ENCODE data around the gene TSPAN17.
"Not testable (repeated sequence)": the region's sequence is repeated elsewhere in the genome, so short reads cannot be mapped to it uniquely, and the experiment has no call there.

The TSPAN17 gene, protein sequence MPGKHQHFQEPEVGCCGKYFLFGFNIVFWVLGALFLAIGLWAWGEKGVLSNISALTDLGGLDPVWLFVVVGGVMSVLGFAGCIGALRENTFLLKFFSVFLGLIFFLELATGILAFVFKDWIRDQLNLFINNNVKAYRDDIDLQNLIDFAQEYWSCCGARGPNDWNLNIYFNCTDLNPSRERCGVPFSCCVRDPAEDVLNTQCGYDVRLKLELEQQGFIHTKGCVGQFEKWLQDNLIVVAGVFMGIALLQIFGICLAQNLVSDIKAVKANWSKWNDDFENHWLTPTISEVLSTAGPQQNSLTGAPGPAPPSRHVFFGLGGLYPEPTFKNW
- 16.5 to 22.8 reads per million in 2 donors for total RNA-seq

DNA sequence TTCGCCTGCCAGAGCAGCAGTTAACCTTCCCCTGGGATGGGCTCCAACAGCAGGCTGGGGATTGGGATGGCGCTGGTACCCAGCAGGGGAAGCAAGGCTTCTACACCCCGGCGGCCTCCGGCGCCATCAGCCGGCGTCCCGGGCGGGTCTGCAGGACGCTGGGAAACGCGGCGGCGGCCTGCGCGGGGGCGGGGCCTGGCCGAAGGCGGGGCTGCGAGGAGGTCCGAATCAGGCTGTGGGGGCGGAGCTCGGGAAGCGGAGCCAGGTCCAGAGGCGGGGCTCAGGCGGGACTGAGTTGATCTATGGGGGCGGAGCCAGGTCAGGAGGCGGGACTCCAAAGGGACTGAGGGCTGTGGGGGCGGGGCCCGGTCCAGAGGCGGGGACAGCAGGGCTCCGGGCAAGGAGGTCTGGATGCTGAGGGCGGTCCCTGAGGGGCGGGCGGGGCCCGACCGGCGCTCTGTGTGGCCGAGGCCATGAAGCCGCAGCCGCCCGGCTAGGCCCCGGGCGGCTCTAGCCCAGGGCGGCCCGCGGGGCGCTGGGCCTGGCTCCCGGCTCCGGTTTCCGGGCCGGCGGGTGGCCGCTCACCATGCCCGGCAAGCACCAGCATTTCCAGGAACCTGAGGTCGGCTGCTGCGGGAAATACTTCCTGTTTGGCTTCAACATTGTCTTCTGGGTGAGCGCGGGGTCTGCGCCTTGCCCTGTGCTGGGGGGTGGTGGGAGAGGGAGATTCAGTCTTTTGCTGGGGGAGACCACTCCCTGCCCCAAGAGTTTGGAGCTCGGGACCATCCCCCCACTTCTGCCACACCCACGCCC lies at the start of gene TSPAN17:
Gene TSPAN17 (plus strand): TSS at position 455 of the 813 bp plus-strand sequence. CDS start 132 bp downstream, at position 587.
- peak; percentile 96 to 99 (median 98) for DNase-seq

DNA sequence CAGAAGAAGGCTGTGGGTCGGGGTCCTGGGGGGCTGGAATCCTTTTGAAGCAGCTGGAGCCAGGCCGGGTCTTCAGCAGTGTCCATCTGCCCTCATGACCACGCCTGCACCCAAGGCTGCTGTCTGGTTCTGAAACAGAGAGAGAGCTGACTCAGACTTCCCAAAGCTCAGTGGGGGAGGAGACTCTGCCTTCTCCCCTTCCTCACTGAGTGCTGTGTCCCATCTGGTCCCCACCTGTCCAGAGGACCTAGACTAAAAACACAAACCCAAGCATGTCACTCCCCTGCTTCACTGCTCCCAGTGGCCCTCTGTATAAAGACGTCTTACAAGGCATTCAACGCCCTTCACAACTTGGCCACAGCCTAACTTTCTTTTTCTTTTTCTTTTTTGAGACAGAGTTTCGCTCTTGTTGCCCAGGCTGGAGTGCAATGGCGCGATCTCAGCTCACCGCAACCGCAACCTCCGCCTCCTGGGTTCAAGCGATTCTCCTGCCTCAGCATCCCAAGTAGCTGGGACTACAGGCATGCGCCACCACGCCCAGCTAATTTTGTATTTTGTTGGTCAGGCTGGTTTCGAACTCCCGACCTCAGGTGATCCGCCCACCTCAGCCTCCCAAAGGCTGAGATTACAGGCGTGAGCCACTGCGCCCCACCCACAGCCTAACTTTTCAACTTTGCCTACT lies 47.4 kb upstream of the TSPAN17 start:
- not testable (repeated sequence) for DNase-seq

DNA sequence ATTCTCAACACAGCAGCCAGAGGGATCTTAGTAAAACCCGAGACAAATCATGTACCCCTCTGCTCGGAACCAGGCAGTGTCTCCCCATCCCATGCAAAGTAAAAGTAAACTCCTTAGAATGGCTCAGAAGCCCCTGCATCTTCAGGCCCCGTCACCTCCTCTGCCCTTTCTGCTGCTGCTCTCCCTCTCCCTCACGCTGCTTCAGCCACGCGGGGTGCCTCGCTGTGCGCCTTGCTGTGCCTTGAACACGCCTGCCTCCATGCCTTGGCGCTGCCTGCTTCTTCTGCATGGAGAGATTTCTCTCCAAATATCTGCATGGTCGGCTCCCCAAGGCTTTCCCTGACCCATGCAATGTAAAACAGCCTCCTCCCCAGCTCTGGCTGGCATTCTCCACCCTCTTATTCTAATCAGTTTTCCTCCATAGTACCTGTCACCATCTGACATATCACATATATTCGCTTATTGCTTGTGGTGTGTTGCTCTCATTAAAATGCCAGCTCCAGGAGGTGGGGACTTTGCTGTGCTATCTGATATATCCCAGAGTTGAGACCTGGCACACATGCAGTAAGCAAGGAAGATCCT lies 45.3 kb upstream of the TSPAN17 start:
- DNase-seq, result no peak

DNA sequence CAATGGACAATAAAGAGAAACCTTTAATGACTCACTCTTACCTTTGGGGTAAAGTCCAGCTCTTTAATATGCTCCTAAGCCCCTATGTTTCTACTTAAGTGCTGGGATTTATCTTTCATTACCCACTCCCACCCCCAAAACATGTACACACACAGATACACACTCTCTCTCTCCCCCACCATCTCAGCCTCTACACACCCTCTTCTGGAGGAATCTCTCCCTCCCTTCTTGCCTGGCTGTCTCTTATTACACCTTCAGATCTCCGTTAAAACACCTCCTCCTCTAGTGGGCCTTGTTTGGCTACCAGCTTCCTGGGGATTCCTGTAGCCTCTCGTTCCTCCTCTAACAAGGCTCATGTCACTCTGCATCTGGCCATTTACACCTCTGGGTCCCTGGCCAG lies 44.2 kb upstream of the TSPAN17 start:
- no peak for DNase-seq

DNA sequence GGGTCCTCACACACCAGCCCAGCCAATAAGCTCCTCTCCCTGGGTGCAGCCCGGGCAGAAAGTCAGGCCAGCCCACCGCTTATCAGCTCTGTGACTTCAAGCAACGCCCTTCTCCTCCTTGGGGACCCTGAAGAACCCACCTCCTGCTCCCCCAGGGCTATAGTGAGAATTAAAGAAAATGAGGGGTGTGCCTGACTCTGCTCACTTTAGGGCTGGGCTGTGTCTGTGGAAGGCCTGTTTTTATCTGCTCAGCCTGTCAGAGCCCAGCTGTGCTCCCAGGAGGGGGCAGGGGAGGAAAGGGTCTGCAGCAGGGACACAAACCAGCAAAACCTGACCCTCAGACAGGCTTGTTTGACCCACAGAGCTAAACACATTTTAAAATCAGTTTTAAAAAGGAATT lies 41.3 kb upstream of the TSPAN17 start:
- no peak for DNase-seq

DNA sequence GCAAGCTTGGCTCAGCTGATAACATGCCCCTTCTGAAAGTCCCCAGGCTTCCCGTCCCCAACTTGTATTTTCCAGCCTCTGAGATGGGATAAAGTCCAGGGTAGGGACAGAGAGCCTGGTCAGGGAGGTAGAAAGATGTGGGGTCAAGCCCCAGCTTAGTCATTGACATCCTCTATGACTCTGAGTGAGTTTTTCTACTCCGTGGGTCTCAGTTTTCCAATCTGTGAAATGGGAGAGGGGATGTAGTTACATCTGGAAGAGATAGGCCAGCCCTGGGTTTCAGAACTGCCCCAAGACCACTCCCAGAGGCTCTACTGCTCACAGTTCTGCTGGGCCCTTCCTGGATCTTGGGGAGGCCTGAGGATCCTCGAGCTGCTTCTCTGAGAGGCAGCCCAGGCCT lies 40.4 kb upstream of the TSPAN17 start:
- no peak for DNase-seq

DNA sequence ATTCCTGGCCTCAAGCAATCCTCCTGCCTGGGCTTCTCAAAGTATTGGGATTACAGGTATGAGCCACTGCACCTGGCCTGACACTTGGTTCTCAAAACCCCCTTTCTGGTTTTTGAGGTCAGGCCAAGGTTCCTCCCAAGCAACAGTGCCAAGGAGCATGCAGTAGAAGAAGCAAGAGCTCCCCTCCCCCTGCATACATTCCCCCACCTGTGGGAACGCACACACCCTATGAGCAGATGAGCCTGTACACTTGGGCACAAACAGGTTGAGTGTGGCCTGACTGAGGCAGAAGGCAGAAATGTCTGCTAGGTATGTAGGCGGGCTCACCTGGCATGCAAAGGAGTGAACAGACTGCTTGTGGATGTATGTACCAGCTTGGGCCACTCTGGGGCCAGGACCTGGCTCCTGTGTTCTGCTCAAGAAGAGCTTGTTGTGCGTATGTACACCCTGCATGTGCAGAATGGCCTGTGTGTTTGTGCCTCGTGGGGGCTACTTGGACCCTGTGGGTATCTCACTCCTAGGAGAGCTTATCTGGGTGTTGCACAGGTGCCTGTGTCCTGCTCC lies 39.1 kb upstream of the TSPAN17 start:
- no peak for DNase-seq

DNA sequence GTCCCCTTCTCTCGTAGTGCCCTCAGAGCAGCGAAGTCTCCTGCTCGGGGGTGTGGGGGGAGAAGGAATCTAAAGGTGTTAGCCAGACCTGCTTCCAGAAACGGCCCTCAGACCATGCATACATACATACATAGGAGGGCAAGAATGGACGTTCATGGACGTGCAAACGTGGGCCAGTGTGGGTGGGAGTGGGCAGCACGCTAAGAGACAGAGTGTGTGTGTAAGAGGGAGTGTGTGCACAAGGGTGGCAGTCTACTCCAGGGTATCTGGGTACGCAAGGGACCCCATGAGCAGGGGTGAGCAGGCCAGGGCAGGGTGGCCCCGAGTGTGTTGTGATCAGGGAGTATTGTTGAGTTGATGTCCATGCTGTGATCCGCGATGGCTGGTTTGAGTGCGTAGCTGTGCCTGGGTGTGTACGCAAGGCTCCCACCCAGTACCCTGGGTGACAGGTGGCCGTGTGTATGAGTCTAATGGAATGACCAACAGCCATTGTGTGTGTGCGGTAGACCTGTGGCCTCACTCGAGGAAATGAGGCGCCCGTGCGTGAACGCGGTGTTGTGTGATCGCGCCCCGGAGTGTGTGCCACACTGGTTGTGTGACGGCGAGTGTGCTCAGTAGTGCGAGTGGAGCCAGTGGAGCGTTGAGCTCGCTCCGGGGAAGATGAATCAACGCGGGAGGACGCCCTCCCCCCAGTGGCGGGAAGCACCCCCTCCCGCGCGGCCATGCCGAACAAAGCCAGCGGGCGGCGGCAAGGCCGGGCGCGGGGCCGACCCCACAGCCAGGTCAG lies 38.2 kb upstream of the TSPAN17 start:
- DNase-seq, result no peak

DNA sequence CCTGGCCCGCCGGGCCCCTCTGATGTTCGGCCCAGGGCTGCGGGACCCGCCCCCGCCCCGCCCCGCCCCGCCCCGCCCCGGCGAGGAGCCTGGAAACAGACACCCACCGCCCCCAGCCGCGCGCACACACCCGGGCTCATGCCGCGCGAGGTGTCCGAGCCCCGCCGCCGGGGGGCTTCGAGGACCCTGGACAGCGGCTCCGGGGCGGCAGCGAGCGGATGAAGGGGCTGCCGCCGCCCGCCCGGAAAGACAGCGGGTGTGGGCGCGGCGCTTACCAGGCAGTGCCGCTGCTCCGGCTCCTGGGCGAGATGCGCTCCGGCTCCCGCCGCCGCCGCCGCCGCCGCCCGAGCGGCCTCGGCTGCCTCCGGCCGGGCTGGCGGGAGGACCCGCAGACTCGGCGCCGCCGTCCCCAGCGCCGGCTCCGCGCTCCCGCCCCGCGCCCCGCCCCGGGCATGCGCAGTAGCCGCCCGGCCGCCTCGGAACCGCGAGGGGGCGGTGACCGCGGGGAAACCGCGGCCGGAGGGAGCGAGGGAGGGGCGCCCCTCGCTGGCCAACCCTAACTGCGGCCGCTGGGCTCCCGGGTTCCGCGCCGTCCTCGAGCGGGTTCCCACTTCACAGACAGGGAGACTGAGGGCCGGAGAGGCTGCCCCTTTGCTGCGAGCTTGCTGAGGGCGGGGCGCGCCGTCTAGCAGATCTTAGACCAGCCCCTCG lies 37.4 kb upstream of the TSPAN17 start, which contains the start of gene GPRIN1:
Gene GPRIN1 (minus strand): TSS at position 433 of the 711 bp plus-strand sequence. CDS start 10,322 bp downstream, outside the sequence.
- peak; percentile 21 to 58 (median 35) for DNase-seq

DNA sequence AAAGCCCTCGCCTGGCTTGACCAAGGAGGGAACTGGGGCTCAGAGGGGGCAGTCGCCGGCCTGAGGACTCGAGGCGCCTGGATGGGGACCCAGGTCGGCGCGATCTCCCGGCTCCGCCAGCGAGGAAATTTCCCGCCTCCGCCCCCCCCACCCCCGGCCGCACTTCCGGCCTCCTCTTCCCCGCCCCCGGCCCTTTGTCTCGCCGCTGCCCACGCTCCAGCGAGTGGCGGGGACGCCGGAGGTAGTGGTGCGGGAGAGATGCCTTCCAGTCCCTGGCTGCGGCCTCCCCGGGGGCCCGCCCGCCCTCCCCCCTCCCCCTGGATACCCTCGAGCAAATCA lies 36.9 kb upstream of the TSPAN17 start:
- no peak for DNase-seq

DNA sequence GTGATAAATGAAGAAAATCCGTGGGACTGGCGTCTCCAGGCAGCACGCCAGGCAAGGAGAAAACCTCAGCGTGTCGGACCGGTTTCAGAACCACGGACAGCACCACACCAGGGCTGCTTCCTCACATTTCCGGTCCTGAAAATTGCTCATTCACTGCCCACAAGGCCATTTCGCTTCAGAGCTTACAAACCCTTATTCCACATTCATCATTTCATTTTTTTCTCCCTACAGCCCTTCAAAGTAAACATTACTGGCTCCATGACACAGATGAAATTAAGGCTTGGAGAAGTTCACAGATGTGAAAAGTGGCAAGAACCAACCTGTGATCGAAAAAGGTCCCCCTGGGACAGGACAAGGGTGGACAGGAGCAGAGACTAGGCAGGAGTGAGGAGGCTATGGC lies 35.8 kb upstream of the TSPAN17 start:
- peak in 4 of 5 experiments; percentile 12 to 49 (median 27) for DNase-seq

DNA sequence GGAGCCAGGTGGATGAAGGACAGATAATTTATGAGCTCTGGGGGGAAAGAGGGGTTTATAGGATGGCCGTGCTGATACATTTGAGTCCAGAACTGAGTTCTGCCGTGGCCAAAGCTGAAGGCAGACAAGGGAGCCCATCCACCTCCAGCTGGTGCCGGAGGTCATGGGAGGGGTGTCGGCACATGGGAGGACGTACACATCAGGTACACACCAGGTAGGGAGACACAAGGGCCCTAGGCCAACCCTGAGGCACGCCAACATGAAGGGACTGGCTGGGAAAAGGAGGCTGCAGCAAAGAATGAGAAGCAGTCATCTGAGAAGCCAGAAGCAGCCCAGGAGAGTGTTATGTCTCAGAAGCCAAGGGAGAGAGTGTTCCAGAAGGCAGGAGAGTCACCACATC lies 35.3 kb upstream of the TSPAN17 start:
- DNase-seq, result no peak

DNA sequence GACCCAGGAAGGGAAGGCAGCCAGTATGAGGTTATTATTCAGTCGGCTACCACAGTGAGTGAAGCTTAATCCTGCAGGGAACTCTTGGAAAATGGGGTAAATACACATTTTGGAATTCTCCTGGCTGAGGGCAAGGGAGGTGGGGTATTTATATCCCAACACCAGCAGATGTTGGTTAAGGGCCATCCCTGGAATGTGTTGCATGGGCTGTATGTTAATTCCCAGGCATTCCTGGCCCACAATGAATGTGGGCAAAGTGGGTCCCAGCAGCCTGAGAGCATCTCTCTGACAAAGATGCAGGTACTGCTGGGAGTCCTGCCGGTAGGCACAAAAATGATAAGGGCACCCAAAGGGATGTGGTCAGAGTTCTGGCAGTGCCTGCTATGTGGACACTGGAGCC lies 34.4 kb upstream of the TSPAN17 start:
- DNase-seq, result no peak

DNA sequence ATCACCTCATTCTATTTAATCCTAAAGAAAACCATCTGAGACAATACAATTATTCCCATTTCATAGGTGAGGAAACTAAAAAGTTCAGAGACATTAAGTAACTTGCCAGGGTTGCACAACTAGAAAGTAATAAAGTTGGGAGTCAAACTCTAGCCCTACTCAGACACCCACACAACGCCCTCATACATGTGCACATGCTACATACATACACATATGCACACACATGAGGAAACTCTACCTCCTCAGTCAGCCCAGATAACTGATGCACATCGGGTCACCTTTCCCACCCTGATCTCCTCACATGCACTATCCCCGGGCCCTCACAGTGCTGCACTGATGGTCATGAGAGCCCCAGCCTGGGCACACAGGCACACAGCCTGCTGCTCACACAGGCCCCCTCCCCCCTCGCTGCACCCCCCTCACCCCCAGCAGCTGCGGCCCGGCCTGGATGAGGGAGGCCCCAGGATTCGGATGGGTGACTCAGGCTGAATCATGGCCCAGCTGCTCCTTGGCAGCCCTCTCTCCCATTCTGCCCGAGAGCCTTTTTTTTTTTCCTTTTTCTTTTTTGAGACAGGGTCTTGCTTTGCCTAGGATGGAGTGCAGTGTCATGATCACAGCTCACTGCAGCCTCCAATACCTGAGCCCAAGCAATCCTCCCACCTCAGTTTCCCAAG lies 32.3 kb upstream of the TSPAN17 start:
- no peak for DNase-seq

DNA sequence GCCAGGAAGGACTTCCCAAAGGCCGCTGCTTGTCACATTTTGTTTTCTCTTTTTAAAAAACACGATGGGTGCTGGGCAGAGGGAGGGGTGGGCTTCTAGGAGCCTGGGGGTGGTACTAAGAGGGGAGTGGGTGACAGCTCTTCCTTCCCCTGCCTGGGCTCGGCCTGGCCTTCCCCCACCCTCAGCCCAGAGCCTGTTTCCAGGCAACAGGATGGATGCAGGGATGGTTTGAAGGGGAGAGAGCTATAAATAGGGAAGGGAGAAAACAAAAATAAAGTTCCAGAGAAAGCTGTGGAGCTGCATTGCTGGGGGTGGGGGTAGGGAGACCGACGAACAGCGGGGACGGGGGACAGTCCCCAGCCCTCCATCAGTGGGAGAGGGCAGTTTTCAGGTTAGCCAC lies 30.8 kb upstream of the TSPAN17 start:
- no peak for DNase-seq

DNA sequence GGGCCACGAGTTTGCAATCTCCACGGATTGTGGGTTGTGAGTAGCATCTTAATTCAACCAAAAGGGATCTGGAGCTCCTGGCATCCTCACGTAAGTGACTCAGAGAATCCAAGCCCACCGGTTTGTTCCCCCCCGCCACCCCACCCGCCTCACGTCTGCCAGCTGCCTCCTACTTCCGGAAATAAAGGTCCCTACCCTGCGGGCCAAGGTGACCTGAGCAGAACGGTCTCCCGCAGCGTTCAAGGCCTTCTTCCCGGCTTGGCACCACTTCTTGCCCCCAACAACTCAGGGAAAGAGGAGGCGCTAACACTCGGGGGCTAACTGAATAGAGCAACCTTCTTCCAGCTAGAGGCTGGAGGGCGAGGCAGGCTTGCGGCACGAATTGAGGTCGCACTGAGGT lies 28.5 kb upstream of the TSPAN17 start:
- DNase-seq, result no peak

DNA sequence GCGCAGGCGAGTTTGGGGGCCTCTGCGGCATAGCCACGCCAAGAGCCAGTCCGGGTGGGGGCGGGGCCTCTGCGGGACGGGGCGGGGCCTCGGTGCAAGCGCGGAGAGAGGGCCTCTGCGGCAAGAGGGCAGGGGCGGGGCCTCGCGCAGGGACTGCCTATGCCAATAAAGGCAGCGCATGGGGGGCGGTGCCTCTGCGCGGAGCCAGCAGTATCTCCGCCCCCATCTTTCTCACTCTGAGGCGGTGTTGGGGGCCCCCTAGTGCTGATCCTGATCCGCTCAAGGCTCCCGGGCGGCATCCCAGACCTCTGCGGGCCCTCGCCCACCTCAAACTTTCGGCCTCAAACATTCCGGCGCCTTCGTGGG lies 28.1 kb upstream of the TSPAN17 start:
- peak; percentile 42 to 84 (median 71) for DNase-seq

DNA sequence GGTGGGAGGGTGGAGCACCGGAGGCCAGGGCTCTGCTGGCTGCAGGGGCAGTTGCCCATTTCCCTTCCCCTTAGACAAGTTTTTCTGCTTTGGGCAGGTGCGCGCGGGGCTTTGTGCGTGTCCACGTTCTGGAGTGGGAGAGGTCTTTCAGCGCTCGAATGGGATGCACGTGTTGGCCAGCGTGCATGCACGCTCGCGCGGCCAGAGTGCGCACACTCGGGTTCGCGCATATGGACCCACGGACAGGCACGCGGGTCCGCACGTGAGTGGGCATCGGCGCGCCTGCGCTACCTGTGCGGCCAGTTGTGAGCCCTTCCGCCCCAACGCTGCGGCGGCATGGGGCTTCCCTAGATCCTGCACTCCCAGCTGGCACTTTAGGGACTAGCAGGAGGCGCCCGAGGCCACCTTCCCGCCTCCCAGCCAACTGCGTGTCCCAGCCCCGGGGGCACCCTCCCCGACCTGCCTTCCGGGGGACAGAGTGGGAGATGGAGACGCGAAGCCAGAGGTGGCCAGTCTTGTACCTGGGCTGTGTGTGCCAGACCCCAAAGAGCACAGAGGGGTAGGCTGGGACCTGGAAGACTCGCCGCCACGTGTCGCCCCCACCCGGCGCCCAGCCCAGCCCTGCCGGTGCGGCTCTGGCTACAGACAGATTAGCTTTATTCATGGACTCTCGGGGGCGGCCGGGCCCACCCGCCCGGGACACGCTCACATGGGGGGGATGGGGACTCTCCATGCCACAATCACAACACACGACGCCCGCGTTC lies 27.5 kb upstream of the TSPAN17 start:
- DNase-seq, result no peak

DNA sequence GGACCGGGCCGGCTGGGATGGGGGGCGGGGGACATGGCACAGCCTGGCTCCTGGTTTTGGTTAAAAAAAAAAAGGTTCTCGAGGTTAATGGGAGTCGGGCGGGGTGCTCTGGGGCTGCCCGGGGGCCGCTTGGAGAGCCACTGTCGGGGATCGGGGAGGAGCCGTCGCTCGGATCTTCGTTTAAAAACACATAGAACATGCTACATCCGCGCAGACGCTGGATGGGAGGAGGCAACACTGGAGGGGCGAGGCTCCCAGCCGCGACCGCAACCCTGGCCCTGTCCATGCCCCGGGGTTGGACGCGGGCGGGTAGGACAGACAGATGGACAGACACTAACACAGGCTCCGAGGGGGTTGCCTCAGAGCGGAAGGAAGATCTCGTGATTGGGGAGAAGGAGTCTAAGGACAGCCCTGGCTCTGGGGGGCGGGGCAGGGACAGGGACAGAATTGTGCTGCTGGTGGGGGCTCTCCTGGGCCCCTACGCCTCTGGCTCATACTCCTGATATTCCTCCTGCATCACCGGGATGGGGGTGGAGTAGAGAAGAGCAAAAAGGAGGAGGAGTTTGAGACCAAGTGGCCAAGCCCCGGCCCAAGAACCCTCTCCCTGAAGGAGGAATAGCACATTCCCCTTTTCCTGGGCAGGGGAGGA lies 26.8 kb upstream of the TSPAN17 start:
- no peak for DNase-seq
